Measurements from ENCODE around the gene SLC35D2. TPM values are rescaled to one million over a fixed set of nuclear protein-coding genes. Genes with fewer than 3 reads are reported as not detected.

The SLC35D2 gene
- 15.3 to 20.5 TPM (median 19.4 TPM) in 5 replicates for total RNA-seq (2022; extraction: Qiagen RNA extraction; ENCODE audit: low read depth)

DNA sequence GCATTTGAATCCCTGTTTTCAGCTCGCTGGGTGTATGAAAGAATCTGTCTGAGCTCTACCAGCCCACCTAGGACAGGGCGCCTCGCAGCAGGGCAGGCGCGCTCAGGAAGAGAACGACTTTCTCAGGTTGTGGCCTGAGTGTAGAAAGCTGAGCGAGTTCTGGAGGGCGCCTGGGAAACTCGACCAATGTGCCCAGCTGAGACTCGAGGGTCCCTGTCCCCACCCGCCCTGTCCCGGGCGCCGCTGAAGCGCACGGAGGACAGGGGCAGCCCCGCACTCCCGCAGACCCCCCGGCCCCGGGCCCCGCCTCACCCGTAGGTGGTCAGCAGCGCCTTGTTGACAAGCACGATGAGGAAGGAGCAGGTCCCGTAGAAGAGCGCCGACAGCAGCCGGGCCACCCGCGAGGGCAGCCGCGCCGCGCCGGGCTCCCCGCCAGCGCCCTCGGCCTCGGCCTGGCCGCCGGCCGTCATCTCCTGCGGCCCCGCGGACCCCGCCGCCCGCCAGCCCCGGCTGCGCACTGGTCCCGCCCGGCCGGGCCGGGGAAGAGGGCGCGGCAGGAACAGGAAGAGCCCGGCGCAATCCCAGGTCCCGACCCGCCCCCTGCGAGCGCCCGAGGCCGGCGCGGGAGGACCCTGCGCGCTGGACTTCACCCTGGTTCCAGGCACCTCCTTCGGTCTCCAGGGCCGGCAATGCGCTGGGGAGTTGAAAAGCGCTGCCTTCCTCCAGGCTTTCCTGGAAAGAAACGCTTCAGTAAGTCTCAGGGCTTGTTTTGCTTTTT is at the start of gene SLC35D2:
TSS of gene SLC35D2 (minus strand) at position 547 of the 778 bp plus-strand sequence. CDS start at position 470, 77 bp downstream.

DNA sequence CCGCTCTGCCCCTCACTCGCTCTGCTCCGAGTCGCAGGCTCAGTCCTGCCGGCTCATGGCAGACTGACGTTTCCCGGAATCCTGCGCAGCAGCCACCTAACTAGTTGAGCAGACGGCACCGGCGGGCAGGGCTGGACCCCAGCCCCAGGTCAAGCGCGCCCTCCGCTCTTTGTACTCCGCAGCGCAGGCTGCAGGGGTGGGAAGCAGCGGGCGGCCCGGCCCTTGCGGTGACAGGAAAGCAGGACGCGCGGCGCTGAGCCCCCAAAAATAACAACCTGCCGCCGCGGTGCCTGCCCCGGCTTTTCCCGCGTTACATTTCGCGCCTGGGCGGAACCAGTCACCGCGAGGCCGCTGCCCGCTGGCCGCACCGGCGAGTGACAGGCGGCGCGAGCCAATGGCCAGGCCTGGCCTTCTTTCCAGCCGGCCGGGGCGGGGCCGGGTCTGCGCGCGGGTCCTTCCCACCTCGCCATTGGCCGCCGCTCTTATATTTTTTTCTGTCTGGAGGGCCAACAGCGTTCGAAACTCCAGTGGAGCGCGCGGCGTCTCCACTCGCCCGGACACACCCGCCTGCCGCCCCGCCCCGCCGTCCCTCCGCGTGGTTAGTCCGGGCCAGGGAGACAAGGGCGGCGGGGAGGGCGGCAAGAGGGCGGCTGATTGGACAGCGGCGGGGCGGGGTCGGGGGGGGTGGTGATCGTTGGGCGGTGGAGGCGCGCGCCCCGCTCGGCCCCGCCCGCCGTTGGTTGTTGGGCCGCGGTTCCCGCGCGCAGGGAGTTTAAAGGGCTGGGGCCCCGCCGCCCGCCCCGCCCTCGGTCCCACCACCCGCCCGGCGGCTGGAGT is 34.8 kb upstream of the SLC35D2 start, which contains the start of gene ZNF367:
TSS of gene ZNF367 (minus strand) at position 288 of the 837 bp plus-strand sequence. CDS start 338 bp downstream, outside the sequence.

DNA sequence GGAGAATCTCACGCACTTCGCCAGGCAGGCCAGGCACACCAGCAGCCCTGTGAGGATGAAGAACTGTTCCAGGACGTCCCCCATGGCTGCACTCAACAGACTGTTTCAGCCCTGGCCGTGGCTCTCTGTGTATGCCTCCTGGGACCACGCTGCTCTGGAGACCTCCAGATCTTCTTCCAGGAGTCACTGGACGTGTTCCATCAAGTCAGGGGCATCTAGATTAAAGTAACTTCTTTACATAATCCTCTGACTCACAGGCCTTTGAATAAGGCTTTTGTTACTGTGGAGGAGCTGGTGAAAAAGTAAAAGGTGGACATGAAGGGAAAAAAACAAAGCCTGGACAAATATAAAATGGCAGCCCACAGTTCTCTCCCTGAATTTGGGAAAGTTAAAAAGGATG is 81.5 kb downstream of the SLC35D2 start, which contains the start of gene HSD17B3:
TSS of gene HSD17B3 (minus strand) at position 156 of the 400 bp plus-strand sequence. CDS start at position 84, 72 bp downstream.

Other genes starting within 250 kb of the SLC35D2 start
- gene HSD17B3, start 81.5 kb downstream of the SLC35D2 start, total RNA-seq (2022; extraction: Qiagen RNA extraction; ENCODE audit: low read depth): 0.17 TPM in 1 of 5 replicates, not detected in the others
- gene ZNF367, start 34.7 kb upstream of the SLC35D2 start, total RNA-seq (2022; extraction: Qiagen RNA extraction; ENCODE audit: low read depth): 5.1 to 6.3 TPM (median 5.8 TPM) in 5 replicates
- gene HABP4, start 66.5 kb upstream of the SLC35D2 start, total RNA-seq (2022; extraction: Qiagen RNA extraction; ENCODE audit: low read depth): 13.7 to 17.9 TPM (median 16.2 TPM) in 5 replicates
- 9.2 to 12.3 TPM (median 9.7 TPM) in 5 replicates for gene CDC14B, start 236.1 kb upstream of the SLC35D2 start, total RNA-seq (2022; extraction: Qiagen RNA extraction; ENCODE audit: low read depth)

Data from A549 treated with CpdA at 1 μM for 4 hours (cell line).